Measurements from ENCODE around the gene PDLIM1.
"Not testable (repeated sequence)": the region's sequence is repeated elsewhere in the genome, so short reads cannot be mapped to it uniquely, and the experiment has no call there.

Gene PDLIM1

GRCh38 chr10:95234951-95235350 lies 55.9 kb downstream of the PDLIM1 start:
- no peak for TF ChIP-seq CTCF (IDR thresholded peaks at IDR 0.05; ENCODE audit: low read depth, low read length)
- DNase-seq (ENCODE audit: extremely low read depth, low read depth), result no peak

GRCh38 chr10:95233377-95234034 lies 57.3 kb downstream of the PDLIM1 start:
- no peak for DNase-seq (ENCODE audit: extremely low read depth, low read depth)
- TF ChIP-seq CTCF (IDR thresholded peaks at IDR 0.05; ENCODE audit: low read depth, low read length), result no peak

- DNase-seq (ENCODE audit: extremely low read depth, low read depth), result not testable (repeated sequence)
Observed at GRCh38 chr10:95230677-95231586, 59.9 kb downstream of the PDLIM1 start.

- no peak for TF ChIP-seq CTCF (IDR thresholded peaks at IDR 0.05; ENCODE audit: low read depth, low read length)
- peak; percentile 79 for DNase-seq (ENCODE audit: extremely low read depth, low read depth)
Observed at GRCh38 chr10:95229724-95230627, 60.8 kb downstream of the PDLIM1 start.

GRCh38 chr10:95228934-95229723 lies 61.7 kb downstream of the PDLIM1 start:
- DNase-seq (ENCODE audit: extremely low read depth, low read depth), result not testable (repeated sequence)

GRCh38 chr10:95225136-95225535 lies 65.7 kb downstream of the PDLIM1 start:
- TF ChIP-seq CTCF (IDR thresholded peaks at IDR 0.05; ENCODE audit: low read depth, low read length), result no peak
- no peak for DNase-seq (ENCODE audit: extremely low read depth, low read depth)

GRCh38 chr10:95221124-95221523 lies 69.7 kb downstream of the PDLIM1 start:
- TF ChIP-seq CTCF (IDR thresholded peaks at IDR 0.05; ENCODE audit: low read depth, low read length), result no peak
- no peak for DNase-seq (ENCODE audit: extremely low read depth, low read depth)

Measured in AG09319 (cell line).